Vagina (tissue), 2 donors: ENCODE measurements around the gene IL10RA. TPM values are rescaled to one million over a fixed set of nuclear protein-coding genes. Genes with fewer than 3 reads are reported as not detected.

Source experiments
- DNase-seq, 2 donors: peaks; one replicate each; pipeline ENCODE4 v3.0.0-alpha.2; 2017; ENCODE audit errors: extremely low spot score in 2 of 2
- H3K27ac ChIP-seq: fragments of 200-600 bp; sonication (generic); one replicate; pipeline ENCODE4 v1.5.1; 2019
- H3K27me3 ChIP-seq: fragments of 200-600 bp; sonication (generic); one replicate; pipeline ENCODE4 v1.5.1; 2019
- H3K36me3 ChIP-seq, 2 donors: fragments of 200-600 bp; sonication (generic); one replicate each; pipeline ENCODE4 v1.5.1; 2017 to 2019
- H3K4me1 ChIP-seq: fragments of 200-600 bp; sonication (generic); one replicate; pipeline ENCODE4 v1.5.1; 2019
- H3K4me3 ChIP-seq, 2 donors: fragments of 200-600 bp; sonication (generic); 1 replicate in 1 of 2; 2 replicates in 1 of 2; pipeline ENCODE4 v1.5.1; 2016 to 2019
- H3K9me3 ChIP-seq: fragments of 200-600 bp; sonication (generic); one replicate; pipeline ENCODE4 v1.5.1; 2019
- POLR2A ChIP-seq, 2 donors: fragments of 450-650 bp; IDR thresholded peaks; one replicate each; pipeline ENCODE4 v1.6.1; 2017; ENCODE audit warnings: antibody characterized with exemption in 2 of 2, mild to moderate bottlenecking in 2 of 2, moderate library complexity in 2 of 2
- POLR2AphosphoS5 ChIP-seq, 2 donors: sonication (generic); formaldehyde crosslinking; IDR thresholded peaks; one replicate each; pipeline ENCODE4 v1.9.0; 2017; ENCODE audit warnings: antibody characterized with exemption in 2 of 2, mild to moderate bottlenecking in 2 of 2, low read depth in 1 of 2; ENCODE audit not compliant: insufficient read depth in 1 of 2
- intact Hi-C: fragments of 100-400 bp; cut with DNase I; formaldehyde crosslinking; loops from one replicate; pipeline ENCODE4 v1.15.1; 2023
- total RNA-seq: library from RNA; depleted of rRNA; stranded (reverse); fragments of >200 nt; gene quantifications from one replicate; pipeline ENCODE4 v1.2.3, GENCODE V29; 2016
- TF ChIP-seq, protein P1 (sequence below), 3 experiments: fragments of 450-650 bp in 2 of 3; fragments of 200-600 bp in 1 of 3; sonication (generic) in 1 of 3; IDR thresholded peaks; one replicate each; pipeline ENCODE4 v1.5.1; 2017 to 2019; ENCODE audit warnings: antibody characterized with exemption in 3 of 3, mild to moderate bottlenecking in 2 of 3, moderate library complexity in 2 of 3

The IL10RA gene
- total RNA-seq, 1 donor from 2014 or later, result 29.0 TPM

DNA sequence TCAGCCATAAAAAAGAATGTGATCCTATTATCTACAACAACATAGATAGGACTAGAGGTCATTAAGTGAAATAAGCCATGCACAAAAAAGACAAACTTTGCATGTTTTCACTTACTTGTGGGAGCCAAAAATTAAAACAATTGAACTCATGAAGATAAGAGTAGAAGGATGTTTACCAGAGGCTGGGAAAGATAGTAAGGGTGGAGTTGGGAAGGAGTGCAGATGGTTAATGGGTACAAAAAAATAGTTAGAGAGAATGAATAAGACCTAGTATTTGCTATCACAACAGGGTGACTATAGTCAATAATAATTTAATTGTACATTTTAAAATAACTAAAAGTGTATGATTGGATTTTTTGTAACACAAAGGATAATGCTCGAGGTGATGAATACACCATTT, 27.2 kb upstream of the IL10RA start:
- intact Hi-C loops, result no loop called here
- TF ChIP-seq, protein P1, sequence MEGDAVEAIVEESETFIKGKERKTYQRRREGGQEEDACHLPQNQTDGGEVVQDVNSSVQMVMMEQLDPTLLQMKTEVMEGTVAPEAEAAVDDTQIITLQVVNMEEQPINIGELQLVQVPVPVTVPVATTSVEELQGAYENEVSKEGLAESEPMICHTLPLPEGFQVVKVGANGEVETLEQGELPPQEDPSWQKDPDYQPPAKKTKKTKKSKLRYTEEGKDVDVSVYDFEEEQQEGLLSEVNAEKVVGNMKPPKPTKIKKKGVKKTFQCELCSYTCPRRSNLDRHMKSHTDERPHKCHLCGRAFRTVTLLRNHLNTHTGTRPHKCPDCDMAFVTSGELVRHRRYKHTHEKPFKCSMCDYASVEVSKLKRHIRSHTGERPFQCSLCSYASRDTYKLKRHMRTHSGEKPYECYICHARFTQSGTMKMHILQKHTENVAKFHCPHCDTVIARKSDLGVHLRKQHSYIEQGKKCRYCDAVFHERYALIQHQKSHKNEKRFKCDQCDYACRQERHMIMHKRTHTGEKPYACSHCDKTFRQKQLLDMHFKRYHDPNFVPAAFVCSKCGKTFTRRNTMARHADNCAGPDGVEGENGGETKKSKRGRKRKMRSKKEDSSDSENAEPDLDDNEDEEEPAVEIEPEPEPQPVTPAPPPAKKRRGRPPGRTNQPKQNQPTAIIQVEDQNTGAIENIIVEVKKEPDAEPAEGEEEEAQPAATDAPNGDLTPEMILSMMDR (IDR thresholded peaks at IDR 0.05), result no peak
- TF ChIP-seq POLR2A (IDR thresholded peaks at IDR 0.05), result no peak
- TF ChIP-seq POLR2AphosphoS5 (IDR thresholded peaks at IDR 0.05; ENCODE audit: insufficient read depth in 1 of 2, low read depth in 1 of 2), result no peak
- H3K4me3 ChIP-seq, result no peak overlapping the region

DNA sequence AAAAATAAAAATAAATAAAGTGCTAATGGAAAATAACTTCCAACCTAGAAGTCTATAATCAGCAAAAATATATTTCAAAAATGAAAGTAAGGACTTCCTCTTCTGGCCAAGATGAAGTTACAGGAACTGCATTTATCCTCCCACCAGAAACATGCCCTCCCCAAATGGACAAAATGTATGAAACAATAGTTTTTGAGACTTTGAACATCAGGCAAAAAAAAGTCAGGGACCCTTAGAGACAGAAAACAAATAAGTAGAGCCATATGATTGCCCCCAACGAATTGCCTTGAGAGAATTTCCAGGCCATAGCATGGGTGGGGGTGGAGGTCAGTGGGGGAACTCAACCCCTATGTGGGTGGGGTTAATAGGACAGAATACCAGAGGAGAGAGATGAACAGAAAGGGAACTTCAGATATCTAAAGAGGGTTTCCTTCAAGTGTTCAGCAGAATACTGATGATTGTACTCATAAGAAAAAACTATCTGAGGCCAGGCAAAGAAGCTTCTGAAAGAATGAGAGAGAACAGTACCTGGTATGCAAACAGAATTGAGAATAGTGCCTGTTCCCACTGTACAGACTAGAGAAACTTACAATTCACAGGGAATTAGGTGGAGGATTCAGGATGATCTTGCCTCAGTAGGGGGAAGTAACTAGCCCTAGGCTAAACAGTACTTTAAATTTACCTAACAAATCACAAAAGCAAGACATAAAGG, 26.6 kb upstream of the IL10RA start:
- TF ChIP-seq POLR2AphosphoS5 (IDR thresholded peaks at IDR 0.05; ENCODE audit: insufficient read depth in 1 of 2, low read depth in 1 of 2), result no peak
- TF ChIP-seq POLR2A (IDR thresholded peaks at IDR 0.05), result no peak
- TF ChIP-seq, protein P1 (IDR thresholded peaks at IDR 0.05), result no peak
- H3K4me3 ChIP-seq, result no peak overlapping the region
- intact Hi-C loops, result no loop called here
- H3K36me3 ChIP-seq, result no peaks in the 10 kb centered on the region
- H3K27me3 ChIP-seq, result no peaks in the 10 kb centered on the region
- no peaks in the 10 kb centered on the region for H3K4me1 ChIP-seq
- DNase-seq, result peak in 1 of 2 donors; percentile 11
- H3K27ac ChIP-seq, result no peak overlapping the region
- no peaks in the 10 kb centered on the region for H3K9me3 ChIP-seq

More for the DNA sequence above, 27.2 kb upstream of the IL10RA start:
- DNase-seq, result no peak
- no peaks in the 10 kb centered on the region for H3K36me3 ChIP-seq
- H3K4me1 ChIP-seq, result no peaks in the 10 kb centered on the region
- H3K9me3 ChIP-seq, result no peaks in the 10 kb centered on the region
- H3K27ac ChIP-seq, result no peak overlapping the region
- no peaks in the 10 kb centered on the region for H3K27me3 ChIP-seq

DNA sequence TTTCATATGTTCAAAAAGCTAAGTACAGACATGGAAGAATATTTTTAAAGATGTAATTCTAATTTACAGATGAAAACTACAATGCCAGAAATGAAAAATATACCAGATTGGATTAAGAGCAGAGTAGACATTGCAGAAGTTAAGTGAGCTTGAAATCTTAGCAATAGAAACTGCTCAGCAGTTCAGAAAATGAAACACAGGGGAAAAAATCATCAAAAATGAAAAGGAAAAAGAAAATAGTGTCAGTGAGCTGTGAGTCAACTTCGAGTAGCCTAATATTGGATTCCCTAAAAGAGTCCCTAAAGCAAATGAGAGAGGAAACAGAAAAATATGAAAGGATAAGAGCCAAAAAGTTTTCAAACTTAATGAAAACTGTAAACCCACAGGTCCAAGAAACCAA, 25.8 kb upstream of the IL10RA start:
- H3K9me3 ChIP-seq, result no peaks in the 10 kb centered on the region
- no peak overlapping the region for H3K27ac ChIP-seq
- DNase-seq, result no peak
- no peaks in the 10 kb centered on the region for H3K4me1 ChIP-seq
- TF ChIP-seq POLR2A (IDR thresholded peaks at IDR 0.05) (no peak), POLR2AphosphoS5 (IDR thresholded peaks at IDR 0.05; ENCODE audit: insufficient read depth in 1 of 2, low read depth in 1 of 2) (no peak)
- TF ChIP-seq, protein P1 (IDR thresholded peaks at IDR 0.05), result no peak
- intact Hi-C loops, result no loop called here
- H3K4me3 ChIP-seq, result no peak overlapping the region
- H3K27me3 ChIP-seq, result no peaks in the 10 kb centered on the region
- no peaks in the 10 kb centered on the region for H3K36me3 ChIP-seq

DNA sequence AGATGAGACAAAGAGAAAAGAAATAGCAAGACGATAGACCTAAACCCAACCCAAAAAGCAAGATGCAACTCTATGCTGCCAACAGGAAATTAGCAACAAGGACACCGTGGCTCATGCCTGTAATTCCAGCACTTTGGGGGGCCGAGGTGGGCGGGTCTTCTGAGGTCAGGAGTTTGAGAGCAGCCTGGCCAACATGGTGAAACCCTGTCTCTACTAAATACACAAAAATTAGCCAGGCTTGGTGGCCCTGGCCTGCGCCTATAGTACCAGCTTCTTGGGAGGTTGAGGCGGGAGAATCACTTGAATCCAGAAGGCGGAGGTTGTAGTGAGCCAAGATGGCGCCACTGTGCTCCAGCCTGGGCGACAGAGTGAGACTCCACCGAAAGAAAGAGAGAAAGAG, 24.3 kb upstream of the IL10RA start:
- TF ChIP-seq, protein P1 (IDR thresholded peaks at IDR 0.05), result no peak
- TF ChIP-seq POLR2A (IDR thresholded peaks at IDR 0.05) (no peak), POLR2AphosphoS5 (IDR thresholded peaks at IDR 0.05; ENCODE audit: insufficient read depth in 1 of 2, low read depth in 1 of 2) (no peak)
- H3K4me3 ChIP-seq, result no peak overlapping the region
- intact Hi-C loops, result no loop called here
- no peaks in the 10 kb centered on the region for H3K36me3 ChIP-seq
- DNase-seq, result peak in 1 of 2 donors; percentile 10
- no peaks in the 10 kb centered on the region for H3K27me3 ChIP-seq
- H3K9me3 ChIP-seq, result no peaks in the 10 kb centered on the region
- no peak overlapping the region for H3K27ac ChIP-seq
- H3K4me1 ChIP-seq, result no peaks in the 10 kb centered on the region

DNA sequence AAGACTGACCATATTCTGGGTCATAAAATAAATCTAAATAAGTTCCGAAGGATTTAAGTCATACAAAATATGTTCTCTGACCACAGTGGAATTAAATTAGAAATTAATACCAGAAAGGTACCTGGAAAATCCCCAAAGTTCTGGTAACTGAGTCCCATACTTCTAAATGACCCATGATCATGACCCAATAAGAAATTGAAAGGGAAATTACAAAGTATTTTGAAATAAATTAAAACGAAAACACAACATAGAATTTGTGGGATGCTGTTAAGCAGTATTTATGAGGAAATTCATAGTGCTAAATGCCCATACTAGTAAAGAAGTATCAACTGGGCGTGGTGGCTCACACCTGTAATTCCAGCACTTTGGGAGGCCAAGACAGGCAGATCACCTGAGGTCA, 23.4 kb upstream of the IL10RA start:
- Histone ChIP-seq H3K4me1 (no peaks in the 10 kb centered on the region), H3K9me3 (no peaks in the 10 kb centered on the region), H3K27me3 (no peaks in the 10 kb centered on the region), H3K27ac (no peak overlapping the region), H3K4me3 (no peak overlapping the region), H3K36me3 (no peaks in the 10 kb centered on the region)
- DNase-seq, result no peak
- TF ChIP-seq POLR2AphosphoS5 (IDR thresholded peaks at IDR 0.05; ENCODE audit: insufficient read depth in 1 of 2, low read depth in 1 of 2) (no peak), POLR2A (IDR thresholded peaks at IDR 0.05) (no peak)
- TF ChIP-seq, protein P1 (IDR thresholded peaks at IDR 0.05), result no peak
- intact Hi-C loops, result no loop called here
